T-helper 9 cell (primary cell): ENCODE results near the gene CTNNAL1.

Experiments used
- DNase-seq: peaks from one replicate; pipeline ENCODE4 v3.0.0-alpha.2; 2020

CTNNAL1 gene

GRCh38 chr9:109027176-109027575 lies 13.9 kb upstream of the CTNNAL1 start:
- no peak for DNase-seq

GRCh38 chr9:109026306-109026705 lies 13.0 kb upstream of the CTNNAL1 start:
- no peak for DNase-seq

GRCh38 chr9:109022873-109023272 lies 9.6 kb upstream of the CTNNAL1 start:
- DNase-seq = no peak

GRCh38 chr9:109020581-109021511 lies 7.5 kb upstream of the CTNNAL1 start:
- DNase-seq = no peak

- DNase-seq = no peak
Measured at GRCh38 chr9:109020113-109020512, 6.8 kb upstream of the CTNNAL1 start.

- DNase-seq = no peak
Measured at GRCh38 chr9:109019420-109019819, 6.1 kb upstream of the CTNNAL1 start.

GRCh38 chr9:109017493-109017892 lies 4.2 kb upstream of the CTNNAL1 start:
- no peak for DNase-seq

GRCh38 chr9:109017061-109017460 lies 3.8 kb upstream of the CTNNAL1 start:
- DNase-seq = no peak

GRCh38 chr9:109016132-109016531 lies 2.8 kb upstream of the CTNNAL1 start:
- no peak for DNase-seq

- DNase-seq = no peak
Measured at GRCh38 chr9:109014608-109015280, 1.4 kb upstream of the CTNNAL1 start.

GRCh38 chr9:109013679-109014607 lies 644 bp upstream of the CTNNAL1 start:
- DNase-seq = no peak

- peak; percentile 17 for DNase-seq
Measured at GRCh38 chr9:109012009-109012875, 1.1 kb downstream of the CTNNAL1 start.

GRCh38 chr9:109011231-109011671 lies 2.0 kb downstream of the CTNNAL1 start:
- DNase-seq = no peak

GRCh38 chr9:109010746-109011145 lies 2.6 kb downstream of the CTNNAL1 start:
- DNase-seq = peak; percentile 23

- DNase-seq = no peak
Measured at GRCh38 chr9:109005678-109006077, 7.6 kb downstream of the CTNNAL1 start.

- no peak for DNase-seq
Measured at GRCh38 chr9:109003116-109003515, 10.2 kb downstream of the CTNNAL1 start.

- no peak for DNase-seq
Measured at GRCh38 chr9:109002141-109002540, 11.2 kb downstream of the CTNNAL1 start.

- no peak for DNase-seq
Measured at GRCh38 chr9:109001275-109001676, 12.0 kb downstream of the CTNNAL1 start.

GRCh38 chr9:108997112-108997511 lies 16.2 kb downstream of the CTNNAL1 start:
- DNase-seq = no peak

- DNase-seq = no peak
Measured at GRCh38 chr9:108996643-108997042, 16.7 kb downstream of the CTNNAL1 start.

GRCh38 chr9:108994695-108995094 lies 18.6 kb downstream of the CTNNAL1 start:
- no peak for DNase-seq

GRCh38 chr9:108991479-108991878 lies 21.8 kb downstream of the CTNNAL1 start:
- DNase-seq = no peak
